NCI-H748 treated with DMSO at 0.1 percent for 48 hours (cell line): ENCODE results near the gene PCDHB3.
"Not testable (repeated sequence)": the region's sequence is repeated elsewhere in the genome, so short reads cannot be mapped to it uniquely, and the experiment has no call there.

Experiments used
- DNase-seq: peaks from one replicate; lab custom pipeline; 2025; lab: John Stamatoyannopoulos, UW

PCDHB3 gene

DNA sequence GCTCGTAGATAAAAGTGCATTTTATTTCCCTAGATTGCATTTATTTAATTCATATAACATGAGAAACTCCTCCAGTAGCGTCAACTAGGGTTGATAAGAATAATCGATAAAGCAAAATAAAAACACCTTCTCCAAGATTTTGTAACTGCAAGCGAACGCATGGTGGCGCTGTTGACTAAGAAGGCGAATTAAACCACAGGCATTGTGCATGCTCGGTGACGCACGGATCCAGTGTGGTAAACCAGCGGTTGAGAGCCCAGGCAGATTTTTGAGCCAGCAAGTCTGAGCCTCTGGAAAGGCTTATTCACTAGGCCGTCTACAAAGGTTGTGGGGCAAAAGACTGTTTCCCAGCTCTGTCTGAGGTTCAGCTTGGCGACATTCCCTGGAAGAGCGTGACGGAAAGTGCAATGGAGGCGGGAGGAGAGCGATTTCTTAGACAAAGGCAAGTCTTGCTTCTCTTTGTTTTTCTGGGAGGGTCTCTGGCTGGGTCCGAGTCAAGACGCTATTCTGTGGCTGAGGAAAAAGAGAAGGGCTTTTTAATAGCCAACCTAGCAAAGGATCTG lies at the start of gene PCDHB3:
PCDHB3 (plus strand) TSS at position 231 of the 563 bp plus-strand sequence; CDS start at position 408, 177 bp downstream.
- DNase-seq: no peak

DNA sequence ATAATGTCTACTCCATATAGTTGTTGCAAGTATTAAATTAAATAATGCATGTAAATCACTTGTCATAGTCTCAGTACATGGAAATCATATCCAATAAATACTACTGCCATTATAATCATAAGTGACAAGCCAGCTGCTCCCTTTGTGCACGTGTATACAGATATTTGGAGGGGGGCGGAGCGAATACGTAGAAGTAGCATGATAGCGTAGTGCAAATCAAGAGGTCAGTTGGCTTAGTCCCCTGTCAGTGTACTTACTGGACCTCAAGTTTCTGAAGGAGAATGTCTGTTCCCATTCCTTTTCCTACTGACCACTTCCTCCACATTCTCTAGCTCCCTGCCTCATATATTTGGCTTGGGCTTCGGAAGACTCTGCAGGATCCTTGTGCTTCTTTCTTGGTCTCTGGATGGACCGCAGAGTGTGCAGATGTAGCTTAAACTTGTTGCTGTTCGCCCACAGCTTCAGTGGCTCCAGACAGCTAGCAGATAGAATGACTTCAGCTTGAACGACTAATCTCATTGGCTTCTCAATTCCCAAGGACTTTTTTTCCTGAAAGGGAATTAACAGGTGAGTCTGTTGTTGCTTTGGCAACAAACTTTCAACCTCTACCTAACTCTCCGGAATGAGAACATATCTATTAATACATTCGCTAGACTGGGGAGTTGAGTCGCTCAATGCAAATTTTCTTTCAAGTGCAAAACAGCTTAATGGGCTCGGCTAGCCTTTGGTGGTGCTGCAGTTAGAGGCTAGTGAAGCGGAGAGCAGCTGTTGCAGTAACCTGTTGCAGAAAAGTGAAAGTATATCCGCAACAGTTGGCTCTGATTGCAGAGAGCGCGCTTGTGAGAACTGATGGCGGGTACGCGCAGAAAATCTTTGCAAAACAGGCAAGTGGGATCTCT lies 49.4 kb upstream of the PCDHB3 start, which contains the start of gene PCDHB1:
PCDHB1 (plus strand) TSS at position 753 of the 899 bp plus-strand sequence; CDS start at position 850, 97 bp downstream.
- DNase-seq: peak; percentile 73

GRCh38 chr5:141051521-141051866 lies 48.8 kb upstream of the PCDHB3 start:
- DNase-seq: peak; percentile 46

DNA sequence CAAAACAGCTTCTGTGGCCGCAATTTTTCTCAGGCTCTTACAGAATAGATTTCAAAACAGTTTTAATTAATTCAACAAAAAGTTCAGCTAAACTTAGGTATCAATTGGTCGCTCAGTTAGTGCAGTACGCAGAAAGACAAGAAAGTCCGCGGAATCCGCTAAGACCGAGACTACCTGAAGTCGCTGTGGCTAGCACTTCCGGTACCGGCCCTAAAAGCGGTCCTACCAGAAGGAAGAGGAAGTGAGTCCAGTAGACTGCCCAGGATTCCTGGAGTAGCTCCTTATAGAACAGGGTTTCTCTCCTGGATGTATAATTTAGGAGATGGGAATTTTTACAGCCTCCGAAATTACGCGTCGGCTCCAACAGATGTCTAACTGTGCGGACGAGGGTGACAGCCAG lies 22.4 kb upstream of the PCDHB3 start:
- DNase-seq: no peak

GRCh38 chr5:141082228-141082627 lies 18.0 kb upstream of the PCDHB3 start:
- no peak for DNase-seq

DNA sequence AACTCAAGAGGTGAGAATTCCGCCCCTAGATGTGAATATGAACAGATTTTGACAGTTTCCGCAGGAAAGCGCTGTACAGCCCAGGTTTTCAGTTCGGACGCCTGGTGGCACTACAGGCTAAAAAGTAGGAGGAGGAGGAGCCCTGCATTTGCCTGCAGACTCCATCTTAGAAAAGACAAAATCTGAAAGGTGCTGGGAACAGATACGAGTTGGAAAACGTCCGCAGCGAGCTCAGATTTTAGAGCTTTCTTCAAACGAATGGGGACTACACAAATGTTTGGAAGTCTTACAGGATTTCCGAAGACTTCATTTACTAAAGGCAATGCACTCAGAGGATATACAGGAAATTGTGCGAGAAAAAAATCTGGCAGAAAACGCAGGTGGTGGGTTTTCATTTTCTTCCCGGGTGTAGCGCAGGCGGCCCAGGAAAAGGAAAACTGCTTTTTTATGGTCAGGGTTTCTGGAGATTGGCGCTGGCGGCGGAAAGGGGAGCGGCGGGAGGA lies 15.7 kb upstream of the PCDHB3 start:
- DNase-seq: peak; percentile 93

GRCh38 chr5:141094481-141095262 lies 5.6 kb upstream of the PCDHB3 start, which contains the start of gene PCDHB2:
Gene PCDHB2, plus strand, starts transcription at chr5:141094615. Its CDS starts 176 bp downstream, at chr5:141094791.
- peak; percentile 96 for DNase-seq

DNA sequence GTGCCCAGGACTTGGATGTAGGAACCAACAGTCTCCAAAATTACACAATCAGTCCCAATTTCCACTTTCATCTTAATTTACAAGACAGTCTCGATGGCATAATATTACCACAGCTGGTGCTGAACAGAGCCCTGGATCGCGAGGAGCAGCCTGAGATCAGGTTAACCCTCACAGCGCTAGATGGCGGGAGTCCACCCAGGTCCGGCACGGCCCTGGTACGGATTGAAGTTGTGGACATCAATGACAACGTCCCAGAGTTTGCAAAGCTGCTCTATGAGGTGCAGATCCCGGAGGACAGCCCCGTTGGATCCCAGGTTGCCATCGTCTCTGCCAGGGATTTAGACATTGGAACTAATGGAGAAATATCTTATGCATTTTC lies 5.0 kb upstream of the PCDHB3 start:
- no peak for DNase-seq

DNA sequence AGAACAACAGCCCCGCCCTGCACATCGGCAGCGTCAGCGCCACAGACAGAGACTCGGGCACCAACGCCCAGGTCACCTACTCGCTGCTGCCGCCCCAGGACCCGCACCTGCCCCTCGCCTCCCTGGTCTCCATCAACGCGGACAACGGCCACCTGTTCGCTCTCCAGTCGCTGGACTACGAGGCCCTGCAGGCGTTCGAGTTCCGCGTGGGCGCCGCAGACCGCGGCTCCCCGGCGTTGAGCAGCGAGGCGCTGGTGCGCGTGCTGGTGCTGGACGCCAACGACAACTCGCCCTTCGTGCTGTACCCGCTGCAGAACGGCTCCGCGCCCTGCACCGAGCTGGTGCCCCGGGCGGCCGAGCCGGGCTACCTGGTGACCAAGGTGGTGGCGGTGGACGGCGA lies 4.1 kb upstream of the PCDHB3 start:
- DNase-seq: not testable (repeated sequence)

- not testable (repeated sequence) for DNase-seq
Observed at GRCh38 chr5:141096586-141096985, 3.7 kb upstream of the PCDHB3 start.

DNA sequence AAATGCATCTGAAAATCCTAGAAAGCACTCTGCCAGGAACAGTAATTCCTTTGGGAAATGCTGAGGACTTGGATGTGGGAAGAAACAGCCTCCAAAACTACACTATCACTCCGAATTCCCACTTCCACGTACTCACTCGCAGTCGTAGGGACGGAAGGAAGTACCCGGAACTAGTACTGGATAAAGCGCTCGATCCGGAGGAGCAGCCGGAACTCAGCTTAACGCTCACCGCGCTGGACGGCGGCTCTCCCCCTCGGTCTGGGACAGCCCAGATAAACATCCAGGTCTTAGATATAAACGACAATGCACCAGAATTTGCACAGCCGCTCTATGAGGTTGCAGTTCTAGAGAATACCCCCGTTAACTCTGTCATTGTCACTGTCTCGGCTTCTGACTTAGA lies 786 bp downstream of the PCDHB3 start:
- no peak for DNase-seq

GRCh38 chr5:141102070-141102469 lies 1.8 kb downstream of the PCDHB3 start:
- not testable (repeated sequence) for DNase-seq

DNA sequence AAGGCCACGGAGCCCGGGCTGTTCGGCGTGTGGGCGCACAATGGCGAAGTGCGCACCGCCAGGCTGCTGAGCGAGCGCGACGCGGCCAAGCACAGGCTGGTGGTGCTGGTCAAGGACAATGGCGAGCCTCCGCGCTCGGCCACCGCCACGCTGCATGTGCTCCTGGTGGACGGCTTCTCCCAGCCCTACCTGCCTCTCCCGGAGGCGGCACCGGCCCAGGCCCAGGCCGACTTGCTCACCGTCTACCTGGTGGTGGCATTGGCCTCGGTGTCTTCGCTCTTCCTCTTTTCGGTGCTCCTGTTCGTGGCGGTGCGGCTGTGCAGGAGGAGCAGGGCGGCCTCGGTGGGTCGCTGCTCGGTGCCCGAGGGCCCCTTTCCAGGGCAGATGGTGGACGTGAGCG lies 2.2 kb downstream of the PCDHB3 start:
- not testable (repeated sequence) for DNase-seq

DNA sequence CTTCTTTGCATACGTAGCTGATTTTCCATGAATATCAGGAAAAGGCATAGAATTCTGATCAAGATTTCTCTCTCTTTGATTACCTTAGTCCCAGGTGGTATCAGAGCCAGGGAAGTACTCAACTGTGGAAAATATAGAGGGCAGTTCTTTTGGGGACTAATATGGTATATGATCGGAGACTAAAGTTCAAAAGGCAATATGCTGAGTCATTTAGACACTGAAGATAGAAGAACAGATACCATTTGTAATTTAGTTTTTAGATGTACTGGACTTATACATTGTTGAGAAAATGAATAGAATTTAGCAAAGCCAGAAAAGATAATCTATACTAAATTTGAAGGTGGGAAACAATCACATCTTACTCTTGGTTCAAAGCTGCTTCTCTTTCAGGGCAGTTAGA lies 5.1 kb downstream of the PCDHB3 start:
- DNase-seq: no peak

DNA sequence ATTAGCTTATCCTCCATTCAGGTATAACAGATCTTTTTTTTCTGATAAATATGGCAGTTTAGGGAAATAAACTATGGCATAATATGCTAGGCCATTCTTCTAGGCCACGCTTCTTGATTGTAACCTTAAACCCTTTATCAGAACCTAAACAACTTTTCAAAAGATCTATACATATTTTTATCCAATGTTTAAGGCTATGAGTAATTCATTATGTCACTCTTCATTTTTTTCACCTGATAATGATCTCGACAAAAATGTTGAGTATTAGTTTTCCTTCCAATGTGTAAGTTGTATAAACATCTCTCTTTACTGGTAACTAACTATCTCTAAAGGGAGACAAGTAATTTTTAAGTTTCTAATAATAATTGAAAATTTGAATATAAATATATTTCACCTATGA lies 19.0 kb downstream of the PCDHB3 start:
- DNase-seq: no peak

GRCh38 chr5:141121563-141121962 lies 21.3 kb downstream of the PCDHB3 start, which contains the start of gene PCDHB4:
Gene PCDHB4, plus strand, starts transcription at chr5:141121818. Its CDS starts 181 bp downstream, at chr5:141121999.
- peak; percentile 63 for DNase-seq

- peak; percentile 48 for DNase-seq
Observed at GRCh38 chr5:141121985-141122384, 21.7 kb downstream of the PCDHB3 start.

DNA sequence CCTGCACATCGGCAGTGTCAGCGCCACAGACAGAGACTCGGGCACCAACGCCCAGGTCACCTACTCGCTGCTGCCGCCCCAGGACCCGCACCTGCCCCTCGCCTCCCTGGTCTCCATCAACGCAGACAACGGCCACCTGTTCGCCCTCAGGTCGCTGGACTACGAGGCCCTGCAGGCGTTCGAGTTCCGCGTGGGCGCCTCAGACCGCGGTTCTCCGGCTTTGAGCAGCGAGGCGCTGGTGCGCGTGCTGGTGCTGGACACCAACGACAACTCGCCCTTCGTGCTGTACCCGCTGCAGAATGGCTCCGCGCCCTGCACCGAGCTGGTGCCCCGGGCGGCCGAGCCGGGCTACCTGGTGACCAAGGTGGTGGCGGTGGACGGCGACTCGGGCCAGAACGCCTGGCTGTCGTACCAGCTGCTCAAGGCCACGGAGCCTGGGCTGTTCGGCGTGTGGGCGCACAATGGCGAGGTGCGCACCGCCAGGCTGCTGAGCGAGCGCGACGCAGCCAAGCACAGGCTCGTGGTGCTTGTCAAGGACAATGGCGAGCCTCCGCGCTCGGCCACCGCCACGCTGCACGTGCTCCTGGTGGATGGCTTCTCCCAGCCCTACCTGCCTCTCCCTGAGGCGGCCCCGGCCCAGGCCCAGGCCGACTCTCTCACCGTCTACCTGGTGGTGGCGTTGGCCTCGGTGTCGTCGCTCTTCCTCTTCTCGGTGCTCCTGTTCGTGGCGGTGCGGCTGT lies 23.3 kb downstream of the PCDHB3 start:
- DNase-seq: not testable (repeated sequence)

DNA sequence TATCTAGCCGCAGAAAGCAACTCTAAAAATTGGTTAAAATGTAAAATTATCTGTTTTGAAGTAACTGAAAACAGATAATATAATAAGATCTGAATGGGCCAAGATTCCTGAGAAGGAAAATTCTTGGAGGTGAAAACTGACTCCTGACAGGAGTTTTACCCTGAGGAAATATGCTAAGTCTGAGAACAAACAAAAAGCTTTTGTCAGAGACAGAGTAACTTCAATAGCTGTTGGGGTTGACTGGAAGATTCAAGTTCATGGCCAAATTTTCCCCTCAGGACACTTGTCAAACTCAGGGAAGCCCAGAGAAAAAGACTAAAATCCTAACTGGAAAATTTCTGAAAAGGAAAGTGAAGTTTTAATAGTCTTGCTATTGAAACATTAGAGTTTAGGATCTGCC lies 27.0 kb downstream of the PCDHB3 start:
- no peak for DNase-seq

DNA sequence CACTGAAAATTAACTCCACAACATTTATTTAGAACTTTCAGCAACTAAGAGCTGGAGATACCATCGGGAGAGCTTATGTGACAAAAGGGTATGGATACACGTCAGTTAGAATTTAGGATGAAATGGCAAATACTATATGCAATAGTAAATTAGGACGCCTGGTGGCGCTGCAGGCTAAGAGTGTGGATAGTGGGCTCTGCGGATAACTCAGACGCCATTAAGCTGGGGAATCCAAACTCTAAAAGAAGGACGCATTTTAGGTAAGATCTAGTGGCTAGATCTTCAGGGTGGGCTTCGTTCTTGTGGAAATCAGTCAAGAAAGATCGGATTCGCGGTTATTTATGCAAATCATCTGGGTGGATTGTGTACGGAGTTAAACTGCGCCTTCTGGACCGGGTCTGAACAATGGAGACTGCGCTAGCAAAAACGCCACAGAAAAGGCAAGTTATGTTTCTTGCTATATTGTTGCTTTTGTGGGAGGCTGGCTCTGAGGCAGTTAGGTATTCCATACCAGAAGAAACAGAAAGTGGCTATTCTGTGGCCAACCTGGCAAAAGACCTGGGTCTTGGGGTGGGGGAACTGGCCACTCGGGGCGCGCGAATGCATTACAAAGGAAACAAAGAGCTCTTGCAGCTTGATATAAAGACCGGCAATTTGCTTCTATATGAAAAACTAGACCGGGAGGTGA lies 34.9 kb downstream of the PCDHB3 start, which contains the start of gene PCDHB5:
PCDHB5 (plus strand) TSS at position 177 of the 688 bp plus-strand sequence; CDS start at position 406, 229 bp downstream.
- DNase-seq: peak; percentile 85
